H9 (cell line): ENCODE measurements around the gene MIER2. TPM values are rescaled to one million over a fixed set of nuclear protein-coding genes. Genes with fewer than 3 reads are reported as not detected.

Experiments
- DNase-seq: peaks from one replicate; pipeline ENCODE4 v3.0.0-alpha.2; 2017
- H2AFZ ChIP-seq: one replicate; pipeline ENCODE4 v1.6.1; 2013; ENCODE audit warnings: mild to moderate bottlenecking, low read length, control low read depth, moderate library complexity
- H2AK5ac ChIP-seq: 2 replicates; pipeline ENCODE4 v1.6.1; 2013; ENCODE audit warnings: low read length, control low read depth, mixed read lengths; ENCODE audit not compliant: insufficient read length
- H2BK120ac ChIP-seq: one replicate; pipeline ENCODE4 v1.6.1; 2013; ENCODE audit warnings: low read depth, mild to moderate bottlenecking, low read length, control low read depth, inconsistent platforms; ENCODE audit not compliant: poor library complexity, severe bottlenecking
- H2BK12ac ChIP-seq: 2 replicates; pipeline ENCODE4 v1.6.1; 2013; ENCODE audit warnings: low read length, control low read depth, mixed read lengths, low read depth; ENCODE audit not compliant: insufficient read length
- H2BK15ac ChIP-seq: 2 replicates; pipeline ENCODE4 v1.6.1; 2013; ENCODE audit warnings: low read depth, low read length, control low read depth
- H2BK20ac ChIP-seq: one replicate; pipeline ENCODE4 v1.6.1; 2013; ENCODE audit warnings: low read depth, mild to moderate bottlenecking, low read length, control low read depth, inconsistent platforms; ENCODE audit not compliant: poor library complexity, severe bottlenecking
- H2BK5ac ChIP-seq: 2 replicates; pipeline ENCODE4 v1.6.1; 2013; ENCODE audit warnings: low read length, control low read depth, mixed read lengths; ENCODE audit not compliant: insufficient read length
- H3K14ac ChIP-seq: 2 replicates; pipeline ENCODE4 v1.6.1; 2013; ENCODE audit warnings: low read length, control low read depth; ENCODE audit not compliant: insufficient read depth
- H3K18ac ChIP-seq: 2 replicates; pipeline ENCODE4 v1.6.1; 2013; ENCODE audit warnings: low read depth, mild to moderate bottlenecking, mixed read lengths, low read length, control low read depth; ENCODE audit not compliant: insufficient read length
- H3K23ac ChIP-seq: 2 replicates; pipeline ENCODE4 v1.6.1; 2013; ENCODE audit warnings: low read length, control low read depth, mixed read lengths, low read depth; ENCODE audit not compliant: insufficient read length
- H3K23me2 ChIP-seq: 2 replicates; pipeline ENCODE4 v1.6.1; 2013; ENCODE audit warnings: low read depth, mild to moderate bottlenecking, mixed read lengths, low read length, control low read depth; ENCODE audit not compliant: insufficient read length, poor library complexity, severe bottlenecking
- H3K27ac ChIP-seq: 2 replicates; pipeline ENCODE4 v1.5.1; 2013; ENCODE audit warnings: low read length, control low read depth, mixed read lengths, low read depth; ENCODE audit not compliant: insufficient read length
- H3K27me3 ChIP-seq: 2 replicates; pipeline ENCODE4 v1.6.1; 2013; ENCODE audit warnings: low read length, control low read depth, inconsistent platforms; ENCODE audit not compliant: insufficient read depth
- H3K4ac ChIP-seq: 2 replicates; pipeline ENCODE4 v1.6.1; 2013; ENCODE audit warnings: low read depth, mild to moderate bottlenecking, control low read depth, inconsistent platforms, low read length, moderate library complexity
- H3K4me1 ChIP-seq: 2 replicates; pipeline ENCODE4 v1.6.1; 2013; ENCODE audit warnings: low read length, control low read depth, inconsistent platforms; ENCODE audit not compliant: insufficient read depth
- H3K4me2 ChIP-seq: 2 replicates; pipeline ENCODE4 v1.6.1; 2013; ENCODE audit warnings: low read length, control low read depth, mixed read lengths; ENCODE audit not compliant: insufficient read length, insufficient read depth
- H3K56ac ChIP-seq: 2 replicates; pipeline ENCODE4 v1.6.1; 2013; ENCODE audit warnings: low read depth, mild to moderate bottlenecking, mixed read lengths, low read length, control low read depth; ENCODE audit not compliant: insufficient read length
- H3K79me1 ChIP-seq: 2 replicates; pipeline ENCODE4 v1.6.1; 2013; ENCODE audit warnings: low read depth, mild to moderate bottlenecking, moderate library complexity, low read length, control low read depth, inconsistent platforms; ENCODE audit not compliant: insufficient read depth, poor library complexity, severe bottlenecking
- H3K79me2 ChIP-seq: 2 replicates; pipeline ENCODE4 v1.6.1; 2013; ENCODE audit warnings: low read length, control low read depth, inconsistent platforms; ENCODE audit not compliant: insufficient read depth
- H3K9ac ChIP-seq: 2 replicates; pipeline ENCODE4 v1.6.1; 2013; ENCODE audit warnings: low read length, control low read depth, mixed read lengths; ENCODE audit not compliant: insufficient read length; ENCODE audit errors: extremely low read depth
- H3K9me3 ChIP-seq: one replicate; pipeline ENCODE4 v1.6.1; 2013; ENCODE audit warnings: low read depth, low read length, inconsistent platforms; ENCODE audit not compliant: control insufficient read depth
- H3T11ph ChIP-seq: one replicate; pipeline ENCODE4 v1.6.1; 2013; ENCODE audit warnings: mild to moderate bottlenecking, low read length, control low read depth, inconsistent platforms
- H4K20me1 ChIP-seq: one replicate; pipeline ENCODE4 v1.6.1; 2013; ENCODE audit not compliant: control insufficient read depth, insufficient read length, insufficient read depth
- H4K5ac ChIP-seq: 2 replicates; pipeline ENCODE4 v1.6.1; 2013; ENCODE audit warnings: low read depth, mild to moderate bottlenecking, mixed read lengths, low read length, control low read depth; ENCODE audit not compliant: insufficient read length
- H4K8ac ChIP-seq: replicated peaks from 2 replicates; pipeline ENCODE4 v1.6.1; 2013; ENCODE audit warnings: low read length, control low read depth, mixed read lengths, low read depth; ENCODE audit not compliant: insufficient read length
- H4K91ac ChIP-seq: 2 replicates; pipeline ENCODE4 v1.6.1; 2013; ENCODE audit warnings: low read depth, mild to moderate bottlenecking, moderate library complexity, mixed read lengths, low read length, control low read depth; ENCODE audit not compliant: insufficient read length
- H3K27ac Mint-ChIP-seq, 3 experiments: 2 replicates in 2 of 3; 3 replicates in 1 of 3; pipeline ENCODE4 v1.8.0; 2020 to 2021; ENCODE audit warnings: mixed read lengths in 3 of 3, mild to moderate bottlenecking in 1 of 3, moderate library complexity in 1 of 3
- H3K27me3 Mint-ChIP-seq: 2 replicates; pipeline ENCODE4 v1.8.0; 2021; ENCODE audit warnings: low read depth, mild to moderate bottlenecking, moderate library complexity, mixed read lengths
- H3K36me3 Mint-ChIP-seq, 3 experiments: 2 replicates in 2 of 3; 3 replicates in 1 of 3; pipeline ENCODE4 v1.8.0; 2020 to 2021; ENCODE audit warnings: low read depth in 3 of 3, mixed read lengths in 3 of 3; ENCODE audit not compliant: insufficient read depth in 1 of 3
- H3K4me1 Mint-ChIP-seq, 2 experiments: 2 replicates each; pipeline ENCODE4 v1.8.0; 2020; ENCODE audit warnings: mixed read lengths in 2 of 2
- H3K4me3 Mint-ChIP-seq, 2 experiments: 2 replicates in 1 of 2; 3 replicates in 1 of 2; pipeline ENCODE4 v1.8.0; 2020 to 2021; ENCODE audit warnings: mild to moderate bottlenecking in 2 of 2, mixed read lengths in 2 of 2, moderate library complexity in 1 of 2
- H3K9me3 Mint-ChIP-seq, 2 experiments: 2 replicates in 1 of 2; 3 replicates in 1 of 2; pipeline ENCODE4 v1.8.0; 2020; ENCODE audit warnings: mild to moderate bottlenecking in 2 of 2, mixed read lengths in 2 of 2, moderate library complexity in 1 of 2
- WGBS: extraction: QIAGEN DNeasy Blood & Tissue Kit; methylation state at CpG from one replicate; pipeline ENCODE4 v1.1.7; 2013; ENCODE audit warnings: missing lambda C conversion rate, low lambda C conversion rate, mixed read lengths; ENCODE audit not compliant: insufficient read length; ENCODE audit errors: extremely low coverage; 5-methylcytosine and 5-hydroxymethylcytosine counted together
- total RNA-seq: library from RNA; stranded (reverse); gene quantifications from 2 replicates; pipeline ENCODE4 v1.2.1, GENCODE V29; 2021
- TF ChIP-seq, protein P1 (sequence below): fragments of 200-600 bp; sonication (generic); conservative IDR thresholded peaks from 3 replicates; pipeline ENCODE4 v1.8.0; 2021; ENCODE audit warnings: antibody characterized with exemption, mild to moderate bottlenecking

Gene MIER2
- total RNA-seq, 1 experiment from 2014 or later = 60.5 TPM

DNA sequence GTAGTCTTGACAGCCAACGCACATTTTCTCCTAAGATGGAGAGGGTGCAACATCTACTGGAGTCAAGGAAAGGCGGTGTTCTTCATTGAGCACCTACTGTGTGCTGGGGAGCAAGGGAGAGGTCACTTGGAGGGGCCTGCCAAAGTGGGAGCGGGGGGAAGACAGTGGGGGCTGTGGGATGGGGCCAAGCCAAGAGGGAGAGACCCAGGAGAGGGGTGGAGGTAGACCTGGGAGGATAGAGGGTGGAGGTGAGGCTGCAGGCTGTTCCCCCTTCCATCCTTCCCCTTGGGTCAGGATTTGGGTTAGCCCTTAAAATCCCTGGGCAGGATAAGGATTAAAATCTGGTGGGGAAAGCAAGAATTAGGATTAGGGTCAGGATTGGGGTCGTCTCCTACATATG is 51.6 kb downstream of the MIER2 start:
- H3K4me1 Mint-ChIP-seq = peaks cover 48 to 49% of the 10 kb centered on the region in 2 experiments

More for the DNA sequence above, 51.6 kb downstream of the MIER2 start:
- Mint-ChIP-seq H3K9me3 (peaks cover 6% of the 10 kb centered on the region in 2 experiments; a peak in 4 of 5 replicates), H3K4me3 (no peak overlapping the region), H3K27me3 (peaks cover 29% of the 10 kb centered on the region), H3K27ac (no peak overlapping the region), H3K36me3 (peaks cover 6 to 13% (median 8%) of the 10 kb centered on the region in 3 experiments; a peak in 5 of 7 replicates)
- Histone ChIP-seq H3K4me2 (no peak overlapping the region), H3K56ac (no peak overlapping the region), H3K4me1 (peaks cover 6% of the 10 kb centered on the region), H2BK20ac (no peak overlapping the region), H2AFZ (no peak overlapping the region), H4K5ac (no peak overlapping the region), H3K27ac (no peak overlapping the region), H2BK120ac (no peak overlapping the region), H3K9ac (no peak overlapping the region), H3T11ph (no peak overlapping the region), H3K23ac (no peak overlapping the region), H3K79me1 (no peaks in the 10 kb centered on the region), H2BK12ac (no peak overlapping the region), H2BK5ac (no peak overlapping the region), H4K20me1 (no peaks in the 10 kb centered on the region), H3K79me2 (no peaks in the 10 kb centered on the region; the same call in 1 of the 2 replicates), H4K8ac (no peak overlapping the region), H3K23me2 (peaks cover 9% of the 10 kb centered on the region), H3K27me3 (no peaks in the 10 kb centered on the region; the same call in 1 of the 2 replicates), H2AK5ac (no peak overlapping the region), H2BK15ac (no peak overlapping the region), H4K91ac (no peak overlapping the region), H3K18ac (no peak overlapping the region), H3K9me3 (no peaks in the 10 kb centered on the region), H3K4ac (no peak overlapping the region), H3K14ac (no peak overlapping the region)
- WGBS = no CpG with 5 or more reads among the region's 4 CpGs
- no peak for DNase-seq
- TF ChIP-seq, protein P1, sequence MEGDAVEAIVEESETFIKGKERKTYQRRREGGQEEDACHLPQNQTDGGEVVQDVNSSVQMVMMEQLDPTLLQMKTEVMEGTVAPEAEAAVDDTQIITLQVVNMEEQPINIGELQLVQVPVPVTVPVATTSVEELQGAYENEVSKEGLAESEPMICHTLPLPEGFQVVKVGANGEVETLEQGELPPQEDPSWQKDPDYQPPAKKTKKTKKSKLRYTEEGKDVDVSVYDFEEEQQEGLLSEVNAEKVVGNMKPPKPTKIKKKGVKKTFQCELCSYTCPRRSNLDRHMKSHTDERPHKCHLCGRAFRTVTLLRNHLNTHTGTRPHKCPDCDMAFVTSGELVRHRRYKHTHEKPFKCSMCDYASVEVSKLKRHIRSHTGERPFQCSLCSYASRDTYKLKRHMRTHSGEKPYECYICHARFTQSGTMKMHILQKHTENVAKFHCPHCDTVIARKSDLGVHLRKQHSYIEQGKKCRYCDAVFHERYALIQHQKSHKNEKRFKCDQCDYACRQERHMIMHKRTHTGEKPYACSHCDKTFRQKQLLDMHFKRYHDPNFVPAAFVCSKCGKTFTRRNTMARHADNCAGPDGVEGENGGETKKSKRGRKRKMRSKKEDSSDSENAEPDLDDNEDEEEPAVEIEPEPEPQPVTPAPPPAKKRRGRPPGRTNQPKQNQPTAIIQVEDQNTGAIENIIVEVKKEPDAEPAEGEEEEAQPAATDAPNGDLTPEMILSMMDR = no peak
